GM19193 (cell line): ENCODE measurements around the gene HPDL.

Experiments used
- POLR2A ChIP-seq: IDR thresholded peaks from 4 replicates; pipeline ENCODE4 v1.6.1; 2011; ENCODE audit not compliant: insufficient read depth, insufficient read length; ENCODE audit errors: extremely low read depth

Gene HPDL

DNA sequence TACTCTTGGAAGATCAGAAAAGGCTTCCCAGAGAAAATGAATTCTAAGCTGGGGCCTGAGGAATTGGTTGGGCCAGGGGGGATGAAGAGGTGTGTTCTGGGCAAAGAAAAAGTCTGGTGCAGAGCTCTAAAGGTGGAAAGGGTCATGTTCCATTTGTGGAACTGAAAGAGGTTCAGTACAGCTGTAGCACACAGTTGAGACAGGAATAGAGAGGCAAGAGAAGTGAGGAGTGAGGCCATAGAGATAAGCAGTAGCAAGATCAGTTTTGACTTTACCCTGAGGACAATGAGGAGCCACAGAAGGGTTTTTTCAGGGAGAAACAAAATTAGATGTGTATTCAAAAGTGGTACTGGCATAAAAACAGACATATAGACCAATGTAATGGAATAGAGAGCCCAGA, 43.9 kb downstream of the HPDL start:
- no peak for TF ChIP-seq POLR2A

GRCh38 chr1:45373573-45373972, 46.9 kb downstream of the HPDL start:
- TF ChIP-seq POLR2A: no peak

DNA sequence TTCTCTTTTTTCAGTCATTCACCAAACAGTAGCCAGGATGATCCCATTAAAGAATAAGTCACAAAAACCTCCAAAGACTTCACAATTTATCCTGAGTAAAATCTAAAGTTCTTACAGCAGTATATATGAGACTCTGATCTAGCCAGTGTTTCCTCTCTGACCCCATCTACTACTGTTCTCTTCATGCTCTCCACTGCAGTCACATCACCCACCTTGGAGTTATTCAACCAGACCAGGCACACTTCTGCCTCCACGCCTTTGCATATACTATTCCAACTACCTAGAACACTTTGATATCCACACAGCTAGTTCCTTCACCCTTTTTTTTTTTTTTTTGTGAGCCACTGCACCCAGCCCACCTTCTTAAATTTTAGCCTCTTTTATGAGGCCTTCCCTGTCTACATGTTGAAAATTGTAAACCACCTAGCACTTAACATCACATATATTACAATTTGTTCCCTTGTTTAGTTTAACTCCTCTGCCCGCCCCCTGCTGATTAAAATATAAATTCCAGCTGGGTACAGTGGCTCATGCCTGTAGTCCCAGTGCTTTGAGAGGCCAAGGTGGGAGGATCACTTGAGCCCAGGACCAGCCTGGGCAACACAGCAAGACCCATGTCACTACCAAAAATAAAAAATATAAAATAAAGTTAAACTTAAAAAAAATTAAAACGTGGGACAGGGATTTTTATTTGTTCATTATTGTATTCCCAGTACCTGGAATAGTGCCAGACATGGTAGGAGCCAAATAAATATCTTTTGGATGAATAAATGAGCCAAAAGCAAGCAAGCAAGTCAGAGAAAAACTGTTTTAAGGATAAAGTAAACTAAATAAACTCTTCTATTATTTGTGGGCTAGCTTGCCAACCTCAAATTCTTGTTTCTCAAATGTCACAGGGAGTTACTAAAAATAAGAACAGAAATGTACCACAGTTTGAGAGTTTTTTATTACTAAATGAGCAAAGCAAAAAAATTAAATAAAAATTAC, 48.7 kb downstream of the HPDL start:
- TF ChIP-seq POLR2A: no peak

GRCh38 chr1:45378184-45378583, 51.5 kb downstream of the HPDL start:
- no peak for TF ChIP-seq POLR2A
